Astrocyte (in vitro differentiated cells and primary cell): Measurements from ENCODE around the gene DISC1. TPM values are rescaled to one million over a fixed set of nuclear protein-coding genes. Genes with fewer than 3 reads are reported as not detected.

Experiments used
- DNase-seq: peaks from one replicate; pipeline ENCODE4 v3.0.0-alpha.2; 2010; ENCODE audit warnings: low read depth
- FAIRE-seq: peaks from 2 replicates; lab custom pipeline; 2011; peaks lifted over from hg19 to GRCh38; lab: Jason Lieb, UNC
- H2AFZ ChIP-seq: 2 replicates; pipeline ENCODE4 v1.6.0; 2012; ENCODE audit warnings: low read depth, low read length, inconsistent platforms
- H3K27ac ChIP-seq: 2 replicates; pipeline ENCODE4 v1.5.1; 2011; ENCODE audit warnings: low read depth, low read length, inconsistent platforms
- H3K27me3 ChIP-seq: 2 replicates; pipeline ENCODE4 v1.6.0; 2011; ENCODE audit warnings: low read length, inconsistent platforms; ENCODE audit not compliant: insufficient read depth
- H3K36me3 ChIP-seq: 2 replicates; pipeline ENCODE4 v1.5.1; 2011; ENCODE audit warnings: low read length, inconsistent platforms; ENCODE audit not compliant: insufficient read depth
- H3K4me1 ChIP-seq: 2 replicates; pipeline ENCODE4 v1.5.1; 2011; ENCODE audit warnings: low read length, inconsistent platforms; ENCODE audit not compliant: insufficient read depth
- H3K4me2 ChIP-seq: 2 replicates; pipeline ENCODE4 v1.6.0; 2012; ENCODE audit warnings: low read length, inconsistent platforms
- H3K4me3 ChIP-seq: 2 replicates; pipeline ENCODE4 v1.5.1; 2011; ENCODE audit warnings: low read depth, mild to moderate bottlenecking, low read length, inconsistent platforms; ENCODE audit not compliant: insufficient read depth
- H3K79me2 ChIP-seq: 2 replicates; pipeline ENCODE4 v1.6.0; 2012; ENCODE audit warnings: mild to moderate bottlenecking, low read length, inconsistent platforms; ENCODE audit not compliant: insufficient read depth
- H3K9ac ChIP-seq: 2 replicates; pipeline ENCODE4 v1.6.0; 2012; ENCODE audit warnings: mild to moderate bottlenecking, low read length, inconsistent platforms
- H3K9me3 ChIP-seq: 2 replicates; pipeline ENCODE4 v1.5.1; 2012; ENCODE audit warnings: low read depth, mild to moderate bottlenecking, low read length, inconsistent platforms; ENCODE audit not compliant: insufficient read depth
- H4K20me1 ChIP-seq: 2 replicates; pipeline ENCODE4 v1.6.0; 2012; ENCODE audit warnings: low read length, inconsistent platforms; ENCODE audit not compliant: insufficient read depth
- H3K27ac Mint-ChIP-seq: one replicate; pipeline ENCODE4 v1.8.0; 2021; ENCODE audit warnings: mild to moderate bottlenecking, mixed read lengths; ENCODE audit not compliant: unreplicated experiment
- H3K27me3 Mint-ChIP-seq: one replicate; pipeline ENCODE4 v1.8.0; 2021; ENCODE audit warnings: low read depth, mixed read lengths; ENCODE audit not compliant: unreplicated experiment
- H3K36me3 Mint-ChIP-seq: one replicate; pipeline ENCODE4 v1.8.0; 2021; ENCODE audit warnings: low read depth, mixed read lengths; ENCODE audit not compliant: unreplicated experiment
- H3K4me1 Mint-ChIP-seq: one replicate; pipeline ENCODE4 v1.8.0; 2021; ENCODE audit warnings: low read depth, mixed read lengths; ENCODE audit not compliant: unreplicated experiment
- H3K4me3 Mint-ChIP-seq: one replicate; pipeline ENCODE4 v1.8.0; 2021; ENCODE audit warnings: mild to moderate bottlenecking, moderate library complexity, mixed read lengths; ENCODE audit not compliant: unreplicated experiment
- H3K9me3 Mint-ChIP-seq: one replicate; pipeline ENCODE4 v1.8.0; 2021; ENCODE audit warnings: mild to moderate bottlenecking, mixed read lengths; ENCODE audit not compliant: unreplicated experiment
- CTCF ChIP-seq: IDR thresholded peaks from 2 replicates; pipeline ENCODE4 v1.5.1; 2011; ENCODE audit warnings: low read depth, mild to moderate bottlenecking, inconsistent platforms, low read length, moderate library complexity; ENCODE audit not compliant: insufficient read depth
- EZH2 ChIP-seq: IDR thresholded peaks from 2 replicates; pipeline ENCODE4 v1.6.1; 2012; ENCODE audit warnings: mild to moderate bottlenecking, low read length, inconsistent platforms; ENCODE audit not compliant: insufficient read depth
- total RNA-seq: library from RNA; stranded (reverse); gene quantifications from 2 replicates; pipeline ENCODE4 v1.2.1, GENCODE V29; 2021

DISC1 gene
- total RNA-seq, 1 donor from 2014 or later = 9.1 TPM

- peaks cover 19% of the 10 kb centered on the region for H3K4me1 Mint-ChIP-seq
- no peaks in the 10 kb centered on the region for H3K79me2 ChIP-seq
- no peaks in the 10 kb centered on the region for H3K27me3 Mint-ChIP-seq
- H3K9me3 Mint-ChIP-seq = peaks cover 6% of the 10 kb centered on the region
- no peaks in the 10 kb centered on the region for H3K4me1 ChIP-seq
- TF ChIP-seq CTCF (no peak), EZH2 (no peak)
- H3K27ac ChIP-seq = no peak overlapping the region
- no peaks in the 10 kb centered on the region for H3K36me3 ChIP-seq
- no peak overlapping the region for H3K4me2 ChIP-seq
- no peak overlapping the region for H2AFZ ChIP-seq
- no peaks in the 10 kb centered on the region for H3K9me3 ChIP-seq
- H3K27ac Mint-ChIP-seq = no peak overlapping the region
- FAIRE-seq (no peak), DNase-seq (no peak)
- H3K27me3 ChIP-seq = no peaks in the 10 kb centered on the region
- H4K20me1 ChIP-seq = peaks cover 14% of the 10 kb centered on the region
- no peak overlapping the region for H3K4me3 ChIP-seq
- no peak overlapping the region for H3K4me3 Mint-ChIP-seq
- H3K36me3 Mint-ChIP-seq = peaks cover 3% of the 10 kb centered on the region
- no peak overlapping the region for H3K9ac ChIP-seq
These were observed 67.5 kb downstream of the DISC1 start for GRCh38 chr1:231694075-231694431.

- Mint-ChIP-seq H3K4me1 (peaks cover 22% of the 10 kb centered on the region), H3K9me3 (peaks cover 6% of the 10 kb centered on the region), H3K27ac (no peak overlapping the region), H3K27me3 (no peaks in the 10 kb centered on the region), H3K36me3 (peaks cover 3% of the 10 kb centered on the region), H3K4me3 (no peak overlapping the region)
- Histone ChIP-seq H2AFZ (peak overlapping the region; percentile 13), H3K36me3 (no peaks in the 10 kb centered on the region), H3K79me2 (no peaks in the 10 kb centered on the region), H3K4me2 (no peak overlapping the region), H3K27ac (no peak overlapping the region), H3K4me1 (no peaks in the 10 kb centered on the region), H4K20me1 (peaks cover 14% of the 10 kb centered on the region), H3K4me3 (no peak overlapping the region), H3K9ac (no peak overlapping the region), H3K27me3 (no peaks in the 10 kb centered on the region), H3K9me3 (no peaks in the 10 kb centered on the region)
- TF ChIP-seq EZH2 = no peak
- TF ChIP-seq CTCF = no peak
- no peak for DNase-seq
- no peak for FAIRE-seq
These were observed 68.0 kb downstream of the DISC1 start for GRCh38 chr1:231694465-231695077.

- H3K4me3 ChIP-seq = no peak overlapping the region
- no peak overlapping the region for H3K27ac Mint-ChIP-seq
These were observed 69.1 kb downstream of the DISC1 start for GRCh38 chr1:231695439-231696255.

More at GRCh38 chr1:231695439-231696255, 69.1 kb downstream of the DISC1 start:
- Mint-ChIP-seq H3K9me3 (peaks cover 3% of the 10 kb centered on the region), H3K27me3 (no peaks in the 10 kb centered on the region), H3K4me1 (peaks cover 25% of the 10 kb centered on the region), H3K36me3 (peaks cover 3% of the 10 kb centered on the region), H3K4me3 (no peak overlapping the region)
- DNase-seq = peak; percentile 59
- H3K4me1 ChIP-seq = no peaks in the 10 kb centered on the region
- H3K27me3 ChIP-seq = no peaks in the 10 kb centered on the region
- no peak overlapping the region for H3K27ac ChIP-seq
- no peaks in the 10 kb centered on the region for H3K79me2 ChIP-seq
- no peak for FAIRE-seq
- no peak overlapping the region for H3K4me2 ChIP-seq
- H4K20me1 ChIP-seq = peaks cover 14% of the 10 kb centered on the region
- no peaks in the 10 kb centered on the region for H3K9me3 ChIP-seq
- TF ChIP-seq CTCF (no peak), EZH2 (no peak)
- H2AFZ ChIP-seq = no peak overlapping the region
- no peak overlapping the region for H3K9ac ChIP-seq
- H3K36me3 ChIP-seq = no peaks in the 10 kb centered on the region
